Chondrocyte (in vitro differentiated cells): ENCODE data around the gene MTHFD2L. TPM values are rescaled to one million over a fixed set of nuclear protein-coding genes. Genes with fewer than 3 reads are reported as not detected.

Experiments used
- DNase-seq: peaks from one replicate; pipeline ENCODE4 v3.0.0; 2021; ENCODE audit warnings: mixed read lengths, low spot score
- H3K27ac Mint-ChIP-seq: one replicate; pipeline ENCODE4 v1.8.0; 2021; ENCODE audit warnings: mild to moderate bottlenecking, moderate library complexity, mixed read lengths; ENCODE audit not compliant: unreplicated experiment
- H3K27me3 Mint-ChIP-seq: 2 replicates; pipeline ENCODE4 v1.8.0; 2021; ENCODE audit warnings: low read depth, mixed read lengths
- H3K36me3 Mint-ChIP-seq: 2 replicates; pipeline ENCODE4 v1.8.0; 2021; ENCODE audit warnings: low read depth, mixed read lengths
- H3K4me1 Mint-ChIP-seq: 2 replicates; pipeline ENCODE4 v1.8.0; 2021; ENCODE audit warnings: low read depth, mild to moderate bottlenecking, mixed read lengths
- H3K4me3 Mint-ChIP-seq: one replicate; pipeline ENCODE4 v1.8.0; 2021; ENCODE audit warnings: mild to moderate bottlenecking, moderate library complexity, mixed read lengths; ENCODE audit not compliant: unreplicated experiment
- H3K9me3 Mint-ChIP-seq: 2 replicates; pipeline ENCODE4 v1.8.0; 2021; ENCODE audit warnings: low read depth, mixed read lengths
- total RNA-seq: library from RNA; stranded (reverse); gene quantifications from 3 replicates; pipeline ENCODE4 v1.2.1, GENCODE V29; 2021
- TF ChIP-seq, protein P1 (sequence below): fragments of 200-600 bp; sonication (generic); IDR thresholded peaks from 2 replicates; pipeline ENCODE4 v1.5.0; 2021; ENCODE audit warnings: antibody characterized with exemption, mild to moderate bottlenecking, moderate library complexity

MTHFD2L gene
- total RNA-seq, 1 donor from 2014 or later: 6.6 TPM

DNA sequence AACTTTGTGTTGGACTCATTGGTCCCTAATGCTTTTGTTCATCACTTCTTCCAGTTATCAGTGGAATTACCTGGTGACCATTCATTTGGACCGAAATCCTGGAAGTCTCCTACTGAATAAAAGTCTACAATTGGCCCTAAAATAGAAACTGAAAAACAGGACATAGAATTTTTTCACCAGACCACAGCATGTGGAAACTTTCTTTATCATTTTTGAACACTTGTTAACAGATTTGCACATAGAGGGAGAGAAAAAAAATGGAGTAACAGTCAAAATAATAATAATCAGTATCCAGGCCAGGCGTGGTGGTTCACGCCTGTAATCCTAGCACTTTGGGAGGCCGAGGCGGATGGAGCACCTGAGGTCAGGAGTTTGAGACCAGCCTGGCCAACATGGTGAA is 157.5 kb downstream of the MTHFD2L start:
- H3K27me3 Mint-ChIP-seq: no peaks in the 10 kb centered on the region
- no peaks in the 10 kb centered on the region for H3K36me3 Mint-ChIP-seq
- TF ChIP-seq, protein P1, sequence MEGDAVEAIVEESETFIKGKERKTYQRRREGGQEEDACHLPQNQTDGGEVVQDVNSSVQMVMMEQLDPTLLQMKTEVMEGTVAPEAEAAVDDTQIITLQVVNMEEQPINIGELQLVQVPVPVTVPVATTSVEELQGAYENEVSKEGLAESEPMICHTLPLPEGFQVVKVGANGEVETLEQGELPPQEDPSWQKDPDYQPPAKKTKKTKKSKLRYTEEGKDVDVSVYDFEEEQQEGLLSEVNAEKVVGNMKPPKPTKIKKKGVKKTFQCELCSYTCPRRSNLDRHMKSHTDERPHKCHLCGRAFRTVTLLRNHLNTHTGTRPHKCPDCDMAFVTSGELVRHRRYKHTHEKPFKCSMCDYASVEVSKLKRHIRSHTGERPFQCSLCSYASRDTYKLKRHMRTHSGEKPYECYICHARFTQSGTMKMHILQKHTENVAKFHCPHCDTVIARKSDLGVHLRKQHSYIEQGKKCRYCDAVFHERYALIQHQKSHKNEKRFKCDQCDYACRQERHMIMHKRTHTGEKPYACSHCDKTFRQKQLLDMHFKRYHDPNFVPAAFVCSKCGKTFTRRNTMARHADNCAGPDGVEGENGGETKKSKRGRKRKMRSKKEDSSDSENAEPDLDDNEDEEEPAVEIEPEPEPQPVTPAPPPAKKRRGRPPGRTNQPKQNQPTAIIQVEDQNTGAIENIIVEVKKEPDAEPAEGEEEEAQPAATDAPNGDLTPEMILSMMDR: no peak
- peaks cover 8% of the 10 kb centered on the region for H3K4me1 Mint-ChIP-seq
- H3K4me3 Mint-ChIP-seq: no peak overlapping the region
- no peak overlapping the region for H3K27ac Mint-ChIP-seq
- DNase-seq: no peak
- no peaks in the 10 kb centered on the region for H3K9me3 Mint-ChIP-seq

DNA sequence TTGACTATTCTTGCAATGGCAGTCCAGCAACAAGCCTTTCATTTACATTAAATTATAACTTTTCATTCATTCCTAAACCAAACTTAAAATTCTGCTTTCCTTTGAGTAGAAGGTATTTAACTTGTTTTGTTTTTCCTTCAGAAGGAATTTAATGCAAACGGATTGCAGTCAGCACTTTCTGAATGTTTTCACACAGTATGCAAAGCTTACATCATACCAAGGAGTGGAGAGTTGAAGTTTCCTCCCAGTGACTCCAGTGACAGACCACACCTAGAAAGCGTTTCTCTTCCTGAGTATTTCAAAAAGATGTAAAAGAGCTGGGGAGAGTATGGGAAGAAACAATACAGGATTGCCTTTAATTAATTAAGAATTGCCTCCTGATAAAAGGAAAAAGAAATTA is 158.5 kb downstream of the MTHFD2L start:
- no peaks in the 10 kb centered on the region for H3K9me3 Mint-ChIP-seq
- TF ChIP-seq, protein P1: no peak
- no peak for DNase-seq
- no peak overlapping the region for H3K4me3 Mint-ChIP-seq
- H3K4me1 Mint-ChIP-seq: peaks cover 12% of the 10 kb centered on the region
- H3K27me3 Mint-ChIP-seq: peaks cover 7% of the 10 kb centered on the region
- H3K27ac Mint-ChIP-seq: peak overlapping the region; percentile 83
- H3K36me3 Mint-ChIP-seq: no peaks in the 10 kb centered on the region

DNA sequence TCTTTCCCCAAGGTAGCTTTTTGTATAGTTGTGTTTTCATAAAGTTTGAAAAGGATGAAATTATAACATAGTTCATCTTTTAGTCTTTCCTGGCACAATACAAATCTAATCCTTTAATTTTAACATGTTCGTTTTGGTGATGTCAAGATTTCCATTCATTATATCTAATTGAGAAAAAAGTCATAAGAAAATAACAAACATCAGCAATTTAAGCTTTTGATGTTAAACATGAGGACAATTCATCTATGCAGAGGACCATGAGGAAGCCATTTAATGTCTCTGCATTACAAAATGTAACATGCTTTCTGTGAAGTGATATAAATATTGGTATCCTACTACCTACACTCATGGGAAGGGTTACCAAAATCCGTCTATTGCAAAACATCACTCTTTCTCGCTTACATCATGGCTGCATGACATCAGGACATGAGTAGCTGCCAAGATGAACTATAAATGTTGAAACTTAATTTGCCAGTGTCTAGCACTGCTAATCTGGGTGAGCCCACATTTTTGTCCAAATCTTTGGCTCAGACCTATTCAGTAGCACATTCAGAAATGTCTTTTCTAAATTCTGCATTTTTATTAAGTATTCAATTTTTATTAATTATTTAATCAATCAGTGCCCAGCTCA is 159.8 kb downstream of the MTHFD2L start:
- Mint-ChIP-seq H3K27me3 (peaks cover 16% of the 10 kb centered on the region), H3K36me3 (no peaks in the 10 kb centered on the region), H3K9me3 (no peaks in the 10 kb centered on the region), H3K4me3 (no peak overlapping the region), H3K27ac (no peak overlapping the region), H3K4me1 (peaks cover 9% of the 10 kb centered on the region)
- no peak for DNase-seq
- TF ChIP-seq, protein P1: no peak

DNA sequence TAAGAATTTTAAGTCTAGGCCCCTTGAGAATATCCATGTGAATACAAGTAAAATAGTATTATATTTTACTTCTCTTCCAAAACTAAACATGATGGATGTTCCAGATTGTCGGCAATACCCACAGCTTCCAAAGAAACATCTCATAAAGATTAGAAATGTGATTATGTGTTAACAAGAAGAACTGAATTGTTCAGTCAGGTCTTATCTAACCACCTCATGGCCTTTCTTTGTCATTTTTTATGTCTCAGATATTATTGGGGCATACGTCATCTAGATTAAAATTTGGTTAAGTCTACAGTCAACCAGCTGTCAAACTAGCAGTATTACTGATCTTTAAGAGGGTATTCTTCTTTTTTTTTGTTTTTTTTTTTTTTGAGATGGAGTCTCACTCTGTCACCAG is 160.4 kb downstream of the MTHFD2L start:
- Mint-ChIP-seq H3K36me3 (no peaks in the 10 kb centered on the region), H3K27me3 (peaks cover 17% of the 10 kb centered on the region), H3K4me3 (no peak overlapping the region), H3K9me3 (no peaks in the 10 kb centered on the region), H3K4me1 (peaks cover 9% of the 10 kb centered on the region), H3K27ac (no peak overlapping the region)
- TF ChIP-seq, protein P1: no peak
- no peak for DNase-seq

DNA sequence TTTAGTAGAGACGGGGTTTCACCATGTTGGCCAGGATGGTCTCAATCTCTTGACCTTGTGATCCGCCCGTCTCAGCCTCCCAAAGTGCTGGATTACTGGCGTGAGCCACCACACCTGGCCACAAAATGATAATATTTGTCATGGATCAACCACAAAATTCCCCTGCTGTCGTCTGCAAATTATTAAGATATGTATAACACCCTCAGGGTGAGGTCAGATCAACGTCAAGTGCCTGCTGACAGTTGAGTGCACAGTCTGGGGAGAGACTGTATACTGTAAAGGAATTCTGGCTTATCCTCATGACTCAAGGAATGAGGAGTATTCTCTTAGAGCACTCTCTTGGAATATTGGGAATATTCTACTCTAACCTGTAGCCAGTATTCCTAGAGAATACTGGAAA is 161.6 kb downstream of the MTHFD2L start:
- Mint-ChIP-seq H3K27me3 (peaks cover 27% of the 10 kb centered on the region), H3K27ac (no peak overlapping the region), H3K4me1 (peaks cover 9% of the 10 kb centered on the region), H3K36me3 (no peaks in the 10 kb centered on the region), H3K4me3 (no peak overlapping the region), H3K9me3 (no peaks in the 10 kb centered on the region)
- TF ChIP-seq, protein P1: no peak
- no peak for DNase-seq
